Right lobe of liver (tissue), 6 donors: Measurements from ENCODE around the gene CPNE9. TPM values are rescaled to one million over a fixed set of nuclear protein-coding genes. Genes with fewer than 3 reads are reported as not detected.

ENCODE experiments used
- ATAC-seq, 4 donors: fragments of 200-7000 bp; cut with Tn5 transposase; one replicate each; pipeline ENCODE4 v1.9.1; 2020; ENCODE audit warnings: mild to moderate bottlenecking in 4 of 4, moderate library complexity in 4 of 4
- DNase-seq, 3 donors: peaks; one replicate each; pipeline ENCODE4 v3.0.0-alpha.2; 2020
- H3K27ac ChIP-seq, 3 donors: fragments of 200-600 bp; one replicate each; pipeline ENCODE4 v1.8.0; 2022
- H3K27me3 ChIP-seq, 2 donors: fragments of 200-600 bp; one replicate each; pipeline ENCODE4 v1.8.0; 2022
- H3K36me3 ChIP-seq, 4 donors: fragments of 200-600 bp; sonication (generic) in 1 of 4; one replicate each; pipeline versions ENCODE4 v1.5.1 to v1.8.0; 2017 to 2022; ENCODE audit warnings: control low read depth in 1 of 4
- H3K4me1 ChIP-seq, 4 donors: fragments of 200-600 bp; sonication (generic) in 1 of 4; one replicate each; pipeline versions ENCODE4 v1.5.1 to v1.8.0; 2017 to 2022; ENCODE audit warnings: control low read depth in 1 of 4
- H3K4me3 ChIP-seq, 3 donors: fragments of 200-600 bp; one replicate each; pipeline ENCODE4 v1.8.0; 2022
- H3K9me3 ChIP-seq, 4 donors: fragments of 200-600 bp; sonication (generic) in 1 of 4; one replicate each; pipeline versions ENCODE4 v1.5.1 to v1.8.0; 2017 to 2022; ENCODE audit warnings: control low read depth in 1 of 4
- CTCF ChIP-seq, 4 donors: fragments of 200-600 bp in 3 of 4; fragments of 450-650 bp in 1 of 4; IDR thresholded peaks; one replicate each; pipeline versions ENCODE4 v1.5.1 to v1.8.0; 2016 to 2022; ENCODE audit warnings: antibody characterized with exemption in 4 of 4, mild to moderate bottlenecking in 2 of 4
- POLR2A ChIP-seq: fragments of 450-650 bp; IDR thresholded peaks from one replicate; pipeline ENCODE4 v1.6.1; 2017; ENCODE audit warnings: antibody characterized with exemption, mild to moderate bottlenecking
- WGBS: methylation state at CpG from one replicate; pipeline ENCODE4 v1.1.6; 2018; ENCODE audit warnings: low coverage, low lambda C conversion rate; ENCODE audit not compliant: insufficient coverage; ENCODE audit errors: missing lambda C conversion rate; 5-methylcytosine and 5-hydroxymethylcytosine counted together
- intact Hi-C, 2 donors: fragments of 100-400 bp; cut with DNase I; formaldehyde crosslinking; loops; one replicate each; pipeline versions ENCODE4 v1.11.2 to v1.14.1; 2022
- total RNA-seq, 6 experiments: library from RNA; depleted of rRNA in 2 of 6; stranded (reverse); fragments of >200 nt in 2 of 6; fragmentation: NEBNext Ultra II Directional in 3 of 6; extraction: Animal tissue kit (Norgen Biotek cat#: 25700) in 3 of 6; gene quantifications; one replicate each; pipeline versions ENCODE4 v1.1.0 to v1.2.4, GENCODE V29; 2016 to 2023
- donor health status: DM: no; HTN: yes; CAD: no.
- donor health status: DM: no; HTN: no; CAD: no.
- donor health status: DM: no; HTN: no; CAD: no.
- donor health status: DM: no; HTN: yes; CAD: no.
- donor health status: DM: no; HTN: yes; CAD: no.

CPNE9 gene
- total RNA-seq, 6 experiments from 2014 or later, result not detected

- H3K27me3 ChIP-seq, result no peaks in the 10 kb centered on the region
- TF ChIP-seq CTCF (IDR thresholded peaks at IDR 0.05) (no peak), POLR2A (no peak)
- intact Hi-C loops, result no loop called here
- H3K27ac ChIP-seq, result no peak overlapping the region
- H3K4me1 ChIP-seq, result peaks cover 0 to 7% (median 0%) of the 10 kb centered on the region in 4 donors
- H3K9me3 ChIP-seq, result no peaks in the 10 kb centered on the region
- H3K36me3 ChIP-seq, result peaks cover 0 to 83% (median 25%) of the 10 kb centered on the region in 4 donors
- ATAC-seq (no peak), DNase-seq (no peak)
- 87% methylated on average over 3 of the region's 6 CpGs for WGBS
- H3K4me3 ChIP-seq, result no peak overlapping the region
These were observed 24.1 kb upstream of the CPNE9 start for GRCh38 chr3:9679476-9680080.

- no peak for TF ChIP-seq POLR2A
- TF ChIP-seq CTCF (IDR thresholded peaks at IDR 0.05), result no peak
- DNase-seq (no peak), ATAC-seq (peak in 1 of 4 donors; percentile 4)
- H3K9me3 ChIP-seq, result no peaks in the 10 kb centered on the region
- no peak overlapping the region for H3K4me3 ChIP-seq
- H3K27me3 ChIP-seq, result no peaks in the 10 kb centered on the region
- H3K36me3 ChIP-seq, result peaks cover 0 to 83% (median 33%) of the 10 kb centered on the region in 4 donors
- peaks cover 0 to 7% (median 0%) of the 10 kb centered on the region in 4 donors for H3K4me1 ChIP-seq
- H3K27ac ChIP-seq, result no peak overlapping the region
- WGBS, result 61% methylated on average over 6 of the region's 7 CpGs
- intact Hi-C loops, result no loop called here
These were observed 22.5 kb upstream of the CPNE9 start for GRCh38 chr3:9681011-9681722.

GRCh38 chr3:9681723-9682081 is 21.9 kb upstream of the CPNE9 start:
- WGBS, result 93% methylated on average over 2 of the region's 6 CpGs
- peak; percentile 72 to 92 (median 84) for ATAC-seq
- Histone ChIP-seq H3K4me1 (peaks cover 0 to 7% (median 0%) of the 10 kb centered on the region in 4 donors), H3K4me3 (no peak overlapping the region), H3K9me3 (no peaks in the 10 kb centered on the region), H3K27me3 (no peaks in the 10 kb centered on the region), H3K36me3 (peaks cover 0 to 83% (median 37%) of the 10 kb centered on the region in 4 donors), H3K27ac (no peak overlapping the region)
- DNase-seq, result peak in 2 of 3 donors; percentile 43 to 66
- TF ChIP-seq CTCF (IDR thresholded peaks at IDR 0.05) (no peak), POLR2A (no peak)
- intact Hi-C loops, result no loop called here

- Histone ChIP-seq H3K27ac (no peak overlapping the region), H3K36me3 (peaks cover 0 to 84% (median 38%) of the 10 kb centered on the region in 4 donors), H3K4me1 (peaks cover 0 to 7% (median 0%) of the 10 kb centered on the region in 4 donors), H3K9me3 (no peaks in the 10 kb centered on the region), H3K27me3 (no peaks in the 10 kb centered on the region), H3K4me3 (no peak overlapping the region)
- ATAC-seq (no peak), DNase-seq (no peak)
- intact Hi-C loops, result no loop called here
- TF ChIP-seq POLR2A, result no peak
- no peak for TF ChIP-seq CTCF (IDR thresholded peaks at IDR 0.05)
- WGBS, result 82% methylated on average over 4 of the region's 6 CpGs
These were observed 21.5 kb upstream of the CPNE9 start for GRCh38 chr3:9682096-9682495.
